Stimulated activated effector memory CD8-positive, alpha-beta T cell treated with anti-CD3 and anti-CD28 coated beads, Interleukin-12 subunit alpha, Interleukin-12 subunit beta, amount 100 ng/mL, for 72 hours (primary cell): ENCODE data around the gene NHS.
A peak's percentile ranks its signal among the peaks of the same experiment; 100 is the strongest.

ENCODE experiments used
- ATAC-seq: fragments of 150-1000 bp; cut with Tn5 transposase; 2 replicates; pipeline ENCODE4 v1.10.0; 2021
- DNase-seq, 2 donors: peaks; one replicate each; pipeline ENCODE4 v3.0.0; 2021 to 2022; ENCODE audit warnings: low spot score in 2 of 2
- H3K27ac Mint-ChIP-seq: one replicate; pipeline ENCODE4 v1.8.0; 2022; ENCODE audit warnings: mild to moderate bottlenecking, mixed read lengths
- H3K36me3 Mint-ChIP-seq: one replicate; pipeline ENCODE4 v1.8.0; 2022; ENCODE audit warnings: mild to moderate bottlenecking, mixed read lengths
- H3K4me1 Mint-ChIP-seq: one replicate; pipeline ENCODE4 v1.8.0; 2022; ENCODE audit warnings: mixed read lengths
- H3K4me3 Mint-ChIP-seq: one replicate; pipeline ENCODE4 v1.8.0; 2022; ENCODE audit warnings: mild to moderate bottlenecking, mixed read lengths
- H3K9me3 Mint-ChIP-seq: one replicate; pipeline ENCODE4 v1.8.0; 2022; ENCODE audit warnings: mixed read lengths

Gene NHS

GRCh38 chrX:17608888-17609287 lies 233.9 kb downstream of the NHS start:
- Mint-ChIP-seq H3K4me3 (no peak overlapping the region), H3K36me3 (no peaks in the 10 kb centered on the region), H3K27ac (no peak overlapping the region), H3K9me3 (no peaks in the 10 kb centered on the region), H3K4me1 (no peaks in the 10 kb centered on the region)
- DNase-seq (no peak), ATAC-seq (no peak)

GRCh38 chrX:17610788-17611187 lies 235.8 kb downstream of the NHS start:
- Mint-ChIP-seq H3K4me3 (no peak overlapping the region), H3K9me3 (no peaks in the 10 kb centered on the region), H3K36me3 (no peaks in the 10 kb centered on the region), H3K4me1 (no peaks in the 10 kb centered on the region), H3K27ac (no peak overlapping the region)
- no peak for ATAC-seq
- no peak for DNase-seq

GRCh38 chrX:17613979-17614588 lies 239.1 kb downstream of the NHS start:
- DNase-seq, result no peak
- ATAC-seq, result no peak

GRCh38 chrX:17616936-17617335 lies 241.9 kb downstream of the NHS start:
- Mint-ChIP-seq H3K36me3 (no peaks in the 10 kb centered on the region), H3K4me3 (no peak overlapping the region), H3K4me1 (no peaks in the 10 kb centered on the region), H3K9me3 (no peaks in the 10 kb centered on the region), H3K27ac (no peak overlapping the region)
- DNase-seq (no peak), ATAC-seq (no peak)

More at GRCh38 chrX:17613979-17614588, 239.1 kb downstream of the NHS start:
- no peaks in the 10 kb centered on the region for H3K36me3 Mint-ChIP-seq
- H3K4me3 Mint-ChIP-seq, result no peak overlapping the region
- no peak overlapping the region for H3K27ac Mint-ChIP-seq
- no peaks in the 10 kb centered on the region for H3K4me1 Mint-ChIP-seq
- H3K9me3 Mint-ChIP-seq, result no peaks in the 10 kb centered on the region

- Mint-ChIP-seq H3K4me1 (no peaks in the 10 kb centered on the region), H3K4me3 (no peak overlapping the region), H3K9me3 (no peaks in the 10 kb centered on the region), H3K36me3 (no peaks in the 10 kb centered on the region), H3K27ac (no peak overlapping the region)
- ATAC-seq (no peak), DNase-seq (no peak)
Observed at GRCh38 chrX:17617806-17618205, 242.8 kb downstream of the NHS start.

GRCh38 chrX:17621566-17622270 lies 246.7 kb downstream of the NHS start:
- no peak for DNase-seq
- H3K9me3 Mint-ChIP-seq, result no peaks in the 10 kb centered on the region
- H3K4me3 Mint-ChIP-seq, result no peak overlapping the region
- H3K36me3 Mint-ChIP-seq, result no peaks in the 10 kb centered on the region
- no peak overlapping the region for H3K27ac Mint-ChIP-seq
- ATAC-seq, result no peak
- no peaks in the 10 kb centered on the region for H3K4me1 Mint-ChIP-seq

GRCh38 chrX:17622331-17622730 lies 247.3 kb downstream of the NHS start:
- H3K4me1 Mint-ChIP-seq, result no peaks in the 10 kb centered on the region

GRCh38 chrX:17623750-17624149 lies 248.8 kb downstream of the NHS start:
- no peak overlapping the region for H3K27ac Mint-ChIP-seq
- H3K36me3 Mint-ChIP-seq, result no peaks in the 10 kb centered on the region
- DNase-seq (no peak), ATAC-seq (no peak)
- H3K9me3 Mint-ChIP-seq, result no peaks in the 10 kb centered on the region
- H3K4me3 Mint-ChIP-seq, result no peak overlapping the region
- no peaks in the 10 kb centered on the region for H3K4me1 Mint-ChIP-seq

More at GRCh38 chrX:17622331-17622730, 247.3 kb downstream of the NHS start:
- no peaks in the 10 kb centered on the region for H3K9me3 Mint-ChIP-seq
- ATAC-seq (no peak), DNase-seq (no peak)
- no peak overlapping the region for H3K4me3 Mint-ChIP-seq
- no peaks in the 10 kb centered on the region for H3K36me3 Mint-ChIP-seq
- no peak overlapping the region for H3K27ac Mint-ChIP-seq

GRCh38 chrX:17627026-17627425 lies 252.0 kb downstream of the NHS start:
- no peaks in the 10 kb centered on the region for H3K4me1 Mint-ChIP-seq

GRCh38 chrX:17628976-17629375 lies 254.0 kb downstream of the NHS start:
- ATAC-seq, result no peak
- H3K27ac Mint-ChIP-seq, result no peak overlapping the region
- peaks cover 6% of the 10 kb centered on the region for H3K4me1 Mint-ChIP-seq
- no peak for DNase-seq
- H3K4me3 Mint-ChIP-seq, result no peak overlapping the region
- H3K9me3 Mint-ChIP-seq, result no peaks in the 10 kb centered on the region
- no peaks in the 10 kb centered on the region for H3K36me3 Mint-ChIP-seq

More at GRCh38 chrX:17627026-17627425, 252.0 kb downstream of the NHS start:
- Mint-ChIP-seq H3K36me3 (no peaks in the 10 kb centered on the region), H3K9me3 (no peaks in the 10 kb centered on the region), H3K27ac (no peak overlapping the region), H3K4me3 (no peak overlapping the region)
- no peak for DNase-seq
- no peak for ATAC-seq

- H3K27ac Mint-ChIP-seq, result no peak overlapping the region
- peaks cover 6% of the 10 kb centered on the region for H3K4me1 Mint-ChIP-seq
- DNase-seq, result no peak
- no peak overlapping the region for H3K4me3 Mint-ChIP-seq
- no peaks in the 10 kb centered on the region for H3K9me3 Mint-ChIP-seq
- ATAC-seq, result no peak
- H3K36me3 Mint-ChIP-seq, result no peaks in the 10 kb centered on the region
Observed at GRCh38 chrX:17629519-17629918, 254.5 kb downstream of the NHS start.

GRCh38 chrX:17631647-17632046 lies 256.6 kb downstream of the NHS start:
- no peak for ATAC-seq

GRCh38 chrX:17632942-17633341 lies 257.9 kb downstream of the NHS start:
- Mint-ChIP-seq H3K36me3 (no peaks in the 10 kb centered on the region), H3K4me3 (peak overlapping the region; percentile 45), H3K9me3 (no peaks in the 10 kb centered on the region), H3K27ac (peak overlapping the region; percentile 52), H3K4me1 (peaks cover 6% of the 10 kb centered on the region)
- DNase-seq (no peak), ATAC-seq (peak; percentile 71)

More at GRCh38 chrX:17631647-17632046, 256.6 kb downstream of the NHS start:
- peaks cover 6% of the 10 kb centered on the region for H3K4me1 Mint-ChIP-seq
- DNase-seq, result no peak
- H3K9me3 Mint-ChIP-seq, result no peaks in the 10 kb centered on the region
- no peaks in the 10 kb centered on the region for H3K36me3 Mint-ChIP-seq
- no peak overlapping the region for H3K4me3 Mint-ChIP-seq
- H3K27ac Mint-ChIP-seq, result no peak overlapping the region

- peak overlapping the region; percentile 52 for H3K27ac Mint-ChIP-seq
Observed at GRCh38 chrX:17633546-17633945, 258.5 kb downstream of the NHS start.

GRCh38 chrX:17634542-17635207 lies 259.7 kb downstream of the NHS start:
- H3K4me1 Mint-ChIP-seq, result peaks cover 6% of the 10 kb centered on the region
- DNase-seq (no peak), ATAC-seq (no peak)
- H3K4me3 Mint-ChIP-seq, result no peak overlapping the region
- H3K36me3 Mint-ChIP-seq, result no peaks in the 10 kb centered on the region
- H3K27ac Mint-ChIP-seq, result no peak overlapping the region
- H3K9me3 Mint-ChIP-seq, result no peaks in the 10 kb centered on the region

More at GRCh38 chrX:17633546-17633945, 258.5 kb downstream of the NHS start:
- Mint-ChIP-seq H3K36me3 (no peaks in the 10 kb centered on the region), H3K4me3 (peak overlapping the region; percentile 45), H3K9me3 (no peaks in the 10 kb centered on the region), H3K4me1 (peaks cover 6% of the 10 kb centered on the region)
- DNase-seq (no peak), ATAC-seq (no peak)

GRCh38 chrX:17635231-17635630 lies 260.2 kb downstream of the NHS start:
- Mint-ChIP-seq H3K27ac (no peak overlapping the region), H3K9me3 (no peaks in the 10 kb centered on the region), H3K4me3 (no peak overlapping the region), H3K36me3 (no peaks in the 10 kb centered on the region), H3K4me1 (peaks cover 6% of the 10 kb centered on the region)
- no peak for DNase-seq
- no peak for ATAC-seq
